ENCODE data around the gene FRS3.

FRS3 gene

GRCh38 chr6:41791305-41791704, 11.6 kb upstream of the FRS3 start:
- in situ Hi-C loops (cut with MboI; ENCODE audit: low sequenced_read_pairs), result no loop called here

GRCh38 chr6:41790045-41790444, 10.3 kb upstream of the FRS3 start:
- in situ Hi-C loops (cut with MboI; ENCODE audit: low sequenced_read_pairs), result no loop called here

GRCh38 chr6:41789390-41789724, 9.7 kb upstream of the FRS3 start:
- in situ Hi-C loops (cut with MboI; ENCODE audit: low sequenced_read_pairs), result loop anchor here (10.0 kb wide), 1 partner anchor 255 kb away; no protein-coding TSS in a partner anchor

GRCh38 chr6:41787219-41787917, 7.7 kb upstream of the FRS3 start, which contains the start of gene TOMM6:
TOMM6 (plus strand) TSS chr6:41787694; CDS start chr6:41787698, 4 bp downstream.
- in situ Hi-C loops (cut with MboI; ENCODE audit: low sequenced_read_pairs), result loop anchor here (10.0 kb wide), 1 partner anchor 257 kb away; no protein-coding TSS in a partner anchor

GRCh38 chr6:41786451-41787218, 6.9 kb upstream of the FRS3 start:
- in situ Hi-C loops (cut with MboI; ENCODE audit: low sequenced_read_pairs), result loop anchor here (10.0 kb wide), 1 partner anchor 258 kb away; no protein-coding TSS in a partner anchor

GRCh38 chr6:41785689-41786450, 6.2 kb upstream of the FRS3 start:
- in situ Hi-C loops (cut with MboI; ENCODE audit: low sequenced_read_pairs), result loop anchor here (10.0 kb wide), 1 partner anchor 259 kb away; no protein-coding TSS in a partner anchor

- in situ Hi-C loops (cut with MboI; ENCODE audit: low sequenced_read_pairs), result loop anchor here (10.0 kb wide), 1 partner anchor 260 kb away; no protein-coding TSS in a partner anchor
Observed at GRCh38 chr6:41785254-41785653, 5.6 kb upstream of the FRS3 start.

GRCh38 chr6:41784581-41785171, 5.0 kb upstream of the FRS3 start:
- in situ Hi-C loops (cut with MboI; ENCODE audit: low sequenced_read_pairs), result loop anchor here (10.0 kb wide), 1 partner anchor 260 kb away; no protein-coding TSS in a partner anchor

GRCh38 chr6:41783106-41783780, 3.5 kb upstream of the FRS3 start:
- in situ Hi-C loops (cut with MboI; ENCODE audit: low sequenced_read_pairs), result loop anchor here (10.0 kb wide), 1 partner anchor 262 kb away; no protein-coding TSS in a partner anchor

GRCh38 chr6:41781366-41781730, 1.6 kb upstream of the FRS3 start:
- in situ Hi-C loops (cut with MboI; ENCODE audit: low sequenced_read_pairs), result loop anchor here (10.0 kb wide), 1 partner anchor 263 kb away; no protein-coding TSS in a partner anchor

GRCh38 chr6:41780551-41781365, 1.1 kb upstream of the FRS3 start, which contains the start of gene PRICKLE4:
PRICKLE4 (plus strand) TSS chr6:41780782; CDS start chr6:41783474, 2,692 bp downstream.
- in situ Hi-C loops (cut with MboI; ENCODE audit: low sequenced_read_pairs), result loop anchor here (10.0 kb wide), 1 partner anchor 264 kb away; no protein-coding TSS in a partner anchor

GRCh38 chr6:41779336-41779735, 364 bp downstream of the FRS3 start:
- in situ Hi-C loops (cut with MboI; ENCODE audit: low sequenced_read_pairs), result loop anchor here (10.0 kb wide), 1 partner anchor 85 kb away; no protein-coding TSS in a partner anchor

GRCh38 chr6:41778895-41779294, 805 bp downstream of the FRS3 start:
- in situ Hi-C loops (cut with MboI; ENCODE audit: low sequenced_read_pairs), result loop anchor here (10.0 kb wide), 1 partner anchor 84 kb away; no protein-coding TSS in a partner anchor

- in situ Hi-C loops (cut with MboI; ENCODE audit: low sequenced_read_pairs), result loop anchor here (10.0 kb wide), 1 partner anchor 83 kb away; no protein-coding TSS in a partner anchor
Observed at GRCh38 chr6:41777551-41778285, 2.0 kb downstream of the FRS3 start.

- in situ Hi-C loops (cut with MboI; ENCODE audit: low sequenced_read_pairs), result loop anchor here (10.0 kb wide), 1 partner anchor 81 kb away; no protein-coding TSS in a partner anchor
Observed at GRCh38 chr6:41775293-41775882, 4.3 kb downstream of the FRS3 start.

GRCh38 chr6:41774841-41775240, 4.9 kb downstream of the FRS3 start:
- in situ Hi-C loops (cut with MboI; ENCODE audit: low sequenced_read_pairs), result loop anchor here (10.0 kb wide), 1 partner anchor 80 kb away; no protein-coding TSS in a partner anchor
